SK-N-MC (cell line): ENCODE measurements around the gene CAST.

ENCODE experiments used
- EZH2 ChIP-seq: fragments of 200-600 bp; sonication (generic); IDR thresholded peaks from one replicate; pipeline ENCODE4 v1.6.1; 2017; ENCODE audit warnings: antibody characterized with exemption
- FOXP2 ChIP-seq: optimal IDR thresholded peaks from 2 replicates; pipeline ENCODE3; 2011; ENCODE audit warnings: mild to moderate bottlenecking, moderate library complexity; ENCODE audit not compliant: insufficient read depth; ENCODE audit errors: extremely low read length, control extremely low read depth
- POLR2AphosphoS5 ChIP-seq: IDR thresholded peaks from 2 replicates; pipeline ENCODE4 v1.6.1; 2012; ENCODE audit warnings: mild to moderate bottlenecking, low read depth, low read length, borderline replicate concordance

- TF ChIP-seq POLR2AphosphoS5, result no peak
- no peak for TF ChIP-seq EZH2
- no peak for TF ChIP-seq FOXP2
Observed at GRCh38 chr5:96816991-96817390, 154.8 kb downstream of the CAST start.
